HUES64 (cell line): ENCODE data around the gene IER3.

Experiments used
- H3K27ac ChIP-seq: 2 replicates; pipeline ENCODE4 v1.7.0; 2013; ENCODE audit warnings: low read depth, low read length, inconsistent platforms
- H3K27me3 ChIP-seq: 2 replicates; pipeline ENCODE4 v1.6.1; 2013; ENCODE audit warnings: mild to moderate bottlenecking, low read length; ENCODE audit not compliant: insufficient read depth
- H3K36me3 ChIP-seq: 2 replicates; pipeline ENCODE4 v1.6.1; 2013; ENCODE audit warnings: mild to moderate bottlenecking, low read length; ENCODE audit not compliant: insufficient read depth
- H3K4me1 ChIP-seq: 2 replicates; pipeline ENCODE4 v1.6.1; 2013; ENCODE audit warnings: mild to moderate bottlenecking, low read length, moderate library complexity; ENCODE audit not compliant: insufficient read depth
- H3K4me3 ChIP-seq: 2 replicates; pipeline ENCODE4 v1.5.1; 2013; ENCODE audit warnings: mild to moderate bottlenecking, low read length, moderate library complexity
- H3K9ac ChIP-seq: 2 replicates; pipeline ENCODE4 v1.6.1; 2013; ENCODE audit warnings: mild to moderate bottlenecking, low read depth, low read length
- H3K9me3 ChIP-seq: 2 replicates; pipeline ENCODE4 v1.6.1; 2013; ENCODE audit warnings: low read depth, low read length; ENCODE audit not compliant: insufficient read depth
- WGBS: fragments of 150-250, 120-280 bp; methylation state at CpG from one replicate; pipeline ENCODE4 v1.1.7; 2013; ENCODE audit warnings: missing lambda C conversion rate; 5-methylcytosine and 5-hydroxymethylcytosine counted together

The IER3 gene

GRCh38 chr6:30779850-30780641 lies 35.7 kb upstream of the IER3 start:
- no peaks in the 10 kb centered on the region; the same call in 1 of the 2 replicates for H3K9me3 ChIP-seq
- peaks cover 7% of the 10 kb centered on the region; the same call in 1 of the 2 replicates for H3K4me1 ChIP-seq
- H3K27me3 ChIP-seq, result no peaks in the 10 kb centered on the region
- no peak overlapping the region for H3K27ac ChIP-seq
- no peak overlapping the region for H3K9ac ChIP-seq
- no peaks in the 10 kb centered on the region for H3K36me3 ChIP-seq
- 92% methylated on average over 10 of the region's 10 CpGs for WGBS
- no peak overlapping the region for H3K4me3 ChIP-seq

- Histone ChIP-seq H3K27me3 (no peaks in the 10 kb centered on the region), H3K9ac (no peak overlapping the region), H3K27ac (no peak overlapping the region), H3K4me3 (no peak overlapping the region), H3K4me1 (peaks cover 13% of the 10 kb centered on the region; the same call in 1 of the 2 replicates), H3K36me3 (no peaks in the 10 kb centered on the region), H3K9me3 (no peaks in the 10 kb centered on the region; the same call in 1 of the 2 replicates)
- WGBS, result 92% methylated on average over 3 of the region's 3 CpGs
Observed at GRCh38 chr6:30778001-30778635, 33.8 kb upstream of the IER3 start.

GRCh38 chr6:30777155-30777485 lies 32.8 kb upstream of the IER3 start:
- Histone ChIP-seq H3K4me3 (no peak overlapping the region), H3K9me3 (no peaks in the 10 kb centered on the region; the same call in 1 of the 2 replicates), H3K27ac (no peak overlapping the region), H3K9ac (no peak overlapping the region), H3K4me1 (peaks cover 13% of the 10 kb centered on the region; the same call in 1 of the 2 replicates), H3K36me3 (no peaks in the 10 kb centered on the region), H3K27me3 (no peaks in the 10 kb centered on the region)
- WGBS, result 94% methylated on average over 3 of the region's 3 CpGs

- Histone ChIP-seq H3K4me3 (no peak overlapping the region), H3K4me1 (peaks cover 13% of the 10 kb centered on the region; the same call in 1 of the 2 replicates), H3K27ac (no peak overlapping the region), H3K27me3 (no peaks in the 10 kb centered on the region), H3K9me3 (no peaks in the 10 kb centered on the region; the same call in 1 of the 2 replicates), H3K9ac (no peak overlapping the region), H3K36me3 (no peaks in the 10 kb centered on the region)
- 96% methylated on average over 5 of the region's 5 CpGs for WGBS
Observed at GRCh38 chr6:30776390-30777154, 32.2 kb upstream of the IER3 start.

- Histone ChIP-seq H3K27ac (no peak overlapping the region), H3K4me1 (peaks cover 17% of the 10 kb centered on the region), H3K9ac (no peak overlapping the region), H3K9me3 (no peaks in the 10 kb centered on the region), H3K36me3 (no peaks in the 10 kb centered on the region), H3K4me3 (no peak overlapping the region), H3K27me3 (no peaks in the 10 kb centered on the region)
- 89% methylated on average over 1 of the region's 2 CpGs for WGBS
Observed at GRCh38 chr6:30775104-30775503, 30.8 kb upstream of the IER3 start.

GRCh38 chr6:30774701-30775100 lies 30.4 kb upstream of the IER3 start:
- peaks cover 21% of the 10 kb centered on the region for H3K4me1 ChIP-seq
- no peaks in the 10 kb centered on the region for H3K27me3 ChIP-seq
- no peak overlapping the region for H3K9ac ChIP-seq
- no peaks in the 10 kb centered on the region for H3K36me3 ChIP-seq
- no peak overlapping the region for H3K27ac ChIP-seq
- 90% methylated on average over 8 of the region's 8 CpGs for WGBS
- H3K9me3 ChIP-seq, result no peaks in the 10 kb centered on the region
- no peak overlapping the region for H3K4me3 ChIP-seq

- H3K9me3 ChIP-seq, result no peaks in the 10 kb centered on the region
- H3K36me3 ChIP-seq, result no peaks in the 10 kb centered on the region
- no peak overlapping the region for H3K4me3 ChIP-seq
- H3K27me3 ChIP-seq, result no peaks in the 10 kb centered on the region
- WGBS, result 86% methylated on average over 3 of the region's 3 CpGs
- H3K27ac ChIP-seq, result 0 out of 2 replicates have a peak overlapping the region, but pooled peaks have one; percentile 70
- no peak overlapping the region for H3K9ac ChIP-seq
- peaks cover 37% of the 10 kb centered on the region for H3K4me1 ChIP-seq
Observed at GRCh38 chr6:30770592-30770991, 26.2 kb upstream of the IER3 start.

GRCh38 chr6:30769853-30770524 lies 25.6 kb upstream of the IER3 start:
- WGBS, result 58% methylated on average over 5 of the region's 5 CpGs
- peak overlapping the region; percentile 28; the same call in 1 of the 2 replicates for H3K9ac ChIP-seq

GRCh38 chr6:30769088-30769852 lies 24.9 kb upstream of the IER3 start:
- no peak overlapping the region for H3K4me3 ChIP-seq
- WGBS, result 46% methylated on average over 14 of the region's 16 CpGs
- peak overlapping the region; percentile 70 for H3K27ac ChIP-seq
- H3K4me1 ChIP-seq, result peaks cover 41% of the 10 kb centered on the region
- peak overlapping the region; percentile 54; the same call in 1 of the 2 replicates for H3K9ac ChIP-seq
- H3K36me3 ChIP-seq, result no peaks in the 10 kb centered on the region
- no peaks in the 10 kb centered on the region for H3K9me3 ChIP-seq
- H3K27me3 ChIP-seq, result no peaks in the 10 kb centered on the region

More at GRCh38 chr6:30769853-30770524, 25.6 kb upstream of the IER3 start:
- no peaks in the 10 kb centered on the region for H3K36me3 ChIP-seq
- no peak overlapping the region for H3K4me3 ChIP-seq
- H3K27ac ChIP-seq, result peak overlapping the region; percentile 70
- H3K27me3 ChIP-seq, result no peaks in the 10 kb centered on the region
- peaks cover 37% of the 10 kb centered on the region for H3K4me1 ChIP-seq
- H3K9me3 ChIP-seq, result no peaks in the 10 kb centered on the region

GRCh38 chr6:30768634-30769087 lies 24.3 kb upstream of the IER3 start:
- no peaks in the 10 kb centered on the region for H3K36me3 ChIP-seq
- H3K27ac ChIP-seq, result peak overlapping the region; percentile 70
- no peak overlapping the region for H3K4me3 ChIP-seq
- no peaks in the 10 kb centered on the region for H3K27me3 ChIP-seq
- no peaks in the 10 kb centered on the region for H3K9me3 ChIP-seq
- WGBS, result 95% methylated on average over 4 of the region's 4 CpGs
- H3K4me1 ChIP-seq, result peaks cover 42% of the 10 kb centered on the region
- peak overlapping the region; percentile 54; the same call in 1 of the 2 replicates for H3K9ac ChIP-seq
